Tibial artery (tissue), 4 donors: Measurements from ENCODE around the gene MYO3B.

Source experiments
- DNase-seq, 2 donors: peaks; one replicate each; pipeline ENCODE4 v3.0.0-alpha.2; 2019
- H3K27ac ChIP-seq, 2 donors: fragments of 200-600 bp; sonication (generic) in 1 of 2; 1 replicate in 1 of 2; 2 replicates in 1 of 2; pipeline ENCODE4 v1.5.1; 2018 to 2019; ENCODE audit warnings: mild to moderate bottlenecking in 1 of 2
- H3K27me3 ChIP-seq, 2 donors: fragments of 200-600 bp; sonication (generic) in 1 of 2; one replicate each; pipeline versions ENCODE4 v1.5.1 to v1.6.0; 2016 to 2019
- H3K36me3 ChIP-seq, 3 donors: fragments of 200-600 bp; sonication (generic) in 2 of 3; one replicate each; pipeline ENCODE4 v1.5.1; 2016 to 2019; ENCODE audit warnings: mild to moderate bottlenecking in 2 of 3
- H3K4me1 ChIP-seq, 4 donors: fragments of 200-600 bp; sonication (generic) in 2 of 4; 1 replicate in 3 of 4; 2 replicates in 1 of 4; pipeline ENCODE4 v1.5.1; 2016 to 2019
- H3K4me3 ChIP-seq, 2 donors: fragments of 200-600 bp; sonication (generic) in 1 of 2; 1 replicate in 1 of 2; 2 replicates in 1 of 2; pipeline ENCODE4 v1.5.1; 2018 to 2019; ENCODE audit warnings: mild to moderate bottlenecking in 2 of 2
- H3K9me3 ChIP-seq, 3 donors: fragments of 200-600 bp; sonication (generic) in 1 of 3; one replicate each; pipeline ENCODE4 v1.5.1; 2016 to 2019
- CTCF ChIP-seq, 2 experiments: fragments of 200-600 bp in 1 of 2; fragments of 450-650 bp in 1 of 2; IDR thresholded peaks; one replicate each; pipeline ENCODE4 v1.5.1; 2017 to 2019; ENCODE audit warnings: antibody characterized with exemption in 2 of 2, mild to moderate bottlenecking in 1 of 2, moderate library complexity in 1 of 2
- intact Hi-C: fragments of 100-400 bp; cut with DNase I; formaldehyde crosslinking; loops from one replicate; pipeline ENCODE4 v1.15.0; 2023; ENCODE audit warnings: low total_unique reads

The MYO3B gene

GRCh38 chr2:170492010-170492409 is 314.1 kb downstream of the MYO3B start:
- H3K4me1 ChIP-seq: no peaks in the 10 kb centered on the region

GRCh38 chr2:170493426-170494097 is 315.6 kb downstream of the MYO3B start:
- Histone ChIP-seq H3K9me3 (no peaks in the 10 kb centered on the region), H3K4me1 (no peaks in the 10 kb centered on the region), H3K4me3 (no peak overlapping the region), H3K36me3 (no peaks in the 10 kb centered on the region), H3K27ac (no peak overlapping the region), H3K27me3 (no peaks in the 10 kb centered on the region)
- no peak for DNase-seq
- intact Hi-C loops: no loop called here
- no peak for TF ChIP-seq CTCF (IDR thresholded peaks at IDR 0.05)

More at GRCh38 chr2:170492010-170492409, 314.1 kb downstream of the MYO3B start:
- no peak for DNase-seq
- intact Hi-C loops: no loop called here
- Histone ChIP-seq H3K27ac (no peak overlapping the region), H3K36me3 (no peaks in the 10 kb centered on the region), H3K27me3 (no peaks in the 10 kb centered on the region), H3K4me3 (no peak overlapping the region), H3K9me3 (no peaks in the 10 kb centered on the region)
- no peak for TF ChIP-seq CTCF (IDR thresholded peaks at IDR 0.05)

- Histone ChIP-seq H3K27ac (no peak overlapping the region), H3K27me3 (no peaks in the 10 kb centered on the region), H3K9me3 (no peaks in the 10 kb centered on the region), H3K4me3 (no peak overlapping the region), H3K4me1 (no peaks in the 10 kb centered on the region), H3K36me3 (no peaks in the 10 kb centered on the region)
- TF ChIP-seq CTCF (IDR thresholded peaks at IDR 0.05): no peak
- DNase-seq: no peak
- intact Hi-C loops: no loop called here
Observed at GRCh38 chr2:170495896-170496295, 317.9 kb downstream of the MYO3B start.

GRCh38 chr2:170498619-170499018 is 320.7 kb downstream of the MYO3B start:
- H3K27ac ChIP-seq: no peak overlapping the region
- H3K4me1 ChIP-seq: no peaks in the 10 kb centered on the region
- H3K36me3 ChIP-seq: no peaks in the 10 kb centered on the region
- DNase-seq: no peak
- intact Hi-C loops: no loop called here
- no peaks in the 10 kb centered on the region for H3K27me3 ChIP-seq
- no peak for TF ChIP-seq CTCF (IDR thresholded peaks at IDR 0.05)
- no peak overlapping the region for H3K4me3 ChIP-seq
- no peaks in the 10 kb centered on the region for H3K9me3 ChIP-seq

- no peak for DNase-seq
- no peak for TF ChIP-seq CTCF (IDR thresholded peaks at IDR 0.05)
- Histone ChIP-seq H3K36me3 (no peaks in the 10 kb centered on the region), H3K4me3 (no peak overlapping the region), H3K27ac (no peak overlapping the region), H3K4me1 (no peaks in the 10 kb centered on the region), H3K9me3 (no peaks in the 10 kb centered on the region), H3K27me3 (no peaks in the 10 kb centered on the region)
- intact Hi-C loops: no loop called here
Observed at GRCh38 chr2:170500104-170500503, 322.2 kb downstream of the MYO3B start.

- intact Hi-C loops: no loop called here
- no peak overlapping the region for H3K27ac ChIP-seq
- no peak for DNase-seq
- TF ChIP-seq CTCF (IDR thresholded peaks at IDR 0.05): no peak
- H3K4me3 ChIP-seq: no peak overlapping the region
- H3K27me3 ChIP-seq: no peaks in the 10 kb centered on the region
- H3K9me3 ChIP-seq: no peaks in the 10 kb centered on the region
- no peaks in the 10 kb centered on the region for H3K36me3 ChIP-seq
- peaks cover 0 to 5% (median 4%) of the 10 kb centered on the region in 4 donors for H3K4me1 ChIP-seq
Observed at GRCh38 chr2:170500770-170501169, 322.8 kb downstream of the MYO3B start.
